Ovary (tissue), 3 donors: Measurements from ENCODE around the gene ANO6.

Source experiments
- CTCF ChIP-seq, 3 donors: fragments of 450-650 bp in 2 of 3; fragments of 200-600 bp in 1 of 3; IDR thresholded peaks; one replicate each; pipeline versions ENCODE4 v1.5.1 to v1.8.0; 2016 to 2022; ENCODE audit warnings: antibody characterized with exemption in 3 of 3, mild to moderate bottlenecking in 1 of 3
- POLR2A ChIP-seq: fragments of 450-650 bp; IDR thresholded peaks from one replicate; pipeline ENCODE4 v1.6.1; 2017; ENCODE audit warnings: antibody characterized with exemption, mild to moderate bottlenecking, moderate library complexity
- donor health status: DM: no; HTN: no; CAD: no.

- TF ChIP-seq CTCF (IDR thresholded peaks at IDR 0.05): no peak
- no peak for TF ChIP-seq POLR2A
Observed at GRCh38 chr12:45289245-45290215, 73.6 kb downstream of the ANO6 start.
